ENCODE measurements around the gene BAX.

DNA sequence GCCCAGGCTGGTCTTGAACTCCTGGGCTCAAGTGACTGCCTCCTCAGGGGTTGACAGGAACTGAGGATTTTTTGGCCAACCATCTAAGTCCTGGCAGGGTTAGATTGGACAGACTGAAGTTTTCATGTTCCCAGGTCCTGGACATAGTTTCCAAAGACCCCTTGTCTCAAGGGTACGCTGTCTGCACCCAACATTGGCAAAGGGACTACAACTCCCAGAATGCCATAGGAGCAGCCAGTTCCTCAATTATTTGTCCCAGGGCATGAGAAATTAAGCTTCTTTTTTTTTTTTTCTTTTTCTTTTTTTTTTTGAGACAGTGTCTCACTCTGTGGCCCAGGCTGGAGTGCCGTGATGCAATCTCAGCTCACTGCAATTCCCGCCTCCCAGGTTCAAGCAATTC lies 31.5 kb downstream of the BAX start:
- TF ChIP-seq ELF4 (IDR thresholded peaks at IDR 0.05) (no peak), ARNT (IDR thresholded peaks at IDR 0.05) (no peak), HDGF (IDR thresholded peaks at IDR 0.05; ENCODE audit: borderline replicate concordance) (no peak), BHLHE40 (IDR thresholded peaks at IDR 0.05; ENCODE audit: borderline replicate concordance) (no peak), FOXK2 (IDR thresholded peaks at IDR 0.05) (no peak), NFRKB (IDR thresholded peaks at IDR 0.05) (no peak), SUZ12 (IDR thresholded peaks at IDR 0.05) (no peak)
- TF ChIP-seq, protein P1, sequence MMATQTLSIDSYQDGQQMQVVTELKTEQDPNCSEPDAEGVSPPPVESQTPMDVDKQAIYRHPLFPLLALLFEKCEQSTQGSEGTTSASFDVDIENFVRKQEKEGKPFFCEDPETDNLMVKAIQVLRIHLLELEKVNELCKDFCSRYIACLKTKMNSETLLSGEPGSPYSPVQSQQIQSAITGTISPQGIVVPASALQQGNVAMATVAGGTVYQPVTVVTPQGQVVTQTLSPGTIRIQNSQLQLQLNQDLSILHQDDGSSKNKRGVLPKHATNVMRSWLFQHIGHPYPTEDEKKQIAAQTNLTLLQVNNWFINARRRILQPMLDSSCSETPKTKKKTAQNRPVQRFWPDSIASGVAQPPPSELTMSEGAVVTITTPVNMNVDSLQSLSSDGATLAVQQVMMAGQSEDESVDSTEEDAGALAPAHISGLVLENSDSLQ (IDR thresholded peaks at IDR 0.05): no peak

Data from HEK293T (cell line).